Naive B cell (primary cell): ENCODE measurements around the gene CCDC172. TPM values are rescaled to one million over a fixed set of nuclear protein-coding genes. Genes with fewer than 3 reads are reported as not detected.

Experiments
- ATAC-seq, 2 donors: fragments of 150-1000 bp; cut with Tn5 transposase; 2 replicates each; pipeline ENCODE4 v1.10.0; 2021; ENCODE audit warnings: low read depth in 2 of 2, mild to moderate bottlenecking in 2 of 2, moderate library complexity in 2 of 2
- DNase-seq: peaks from one replicate; pipeline ENCODE4 v3.0.0; 2022
- H3K27ac Mint-ChIP-seq, 6 donors: one replicate each; pipeline ENCODE4 v1.8.0; 2020 to 2022; ENCODE audit warnings: mild to moderate bottlenecking in 6 of 6, mixed read lengths in 6 of 6, moderate library complexity in 5 of 6, inconsistent platforms in 2 of 6
- H3K27me3 Mint-ChIP-seq, 3 donors: one replicate each; pipeline ENCODE4 v1.8.0; 2021 to 2022; ENCODE audit warnings: mixed read lengths in 3 of 3, mild to moderate bottlenecking in 1 of 3
- H3K36me3 Mint-ChIP-seq, 2 donors: one replicate each; pipeline ENCODE4 v1.8.0; 2020 to 2022; ENCODE audit warnings: mixed read lengths in 2 of 2, inconsistent platforms in 1 of 2, mild to moderate bottlenecking in 1 of 2
- H3K4me1 Mint-ChIP-seq, 3 donors: one replicate each; pipeline ENCODE4 v1.8.0; 2020 to 2022; ENCODE audit warnings: mixed read lengths in 3 of 3, inconsistent platforms in 1 of 3, mild to moderate bottlenecking in 1 of 3, moderate library complexity in 1 of 3
- H3K4me3 Mint-ChIP-seq, 8 donors: one replicate each; pipeline ENCODE4 v1.8.0; 2020 to 2022; ENCODE audit warnings: mild to moderate bottlenecking in 8 of 8, mixed read lengths in 8 of 8, moderate library complexity in 8 of 8, inconsistent platforms in 2 of 8
- H3K9me3 Mint-ChIP-seq, 7 donors: one replicate each; pipeline ENCODE4 v1.8.0; 2020 to 2022; ENCODE audit warnings: mixed read lengths in 7 of 7, mild to moderate bottlenecking in 5 of 7, inconsistent platforms in 2 of 7, moderate library complexity in 1 of 7
- polyA plus RNA-seq, 6 donors: library from polyadenylated mRNA; unstranded; fragments of 300-500 nt; fragmentation: Illumina TruSeq; gene quantifications; one replicate each; pipeline ENCODE4 v1.2.3, GENCODE V29; 2021; ENCODE audit warnings: low read depth in 6 of 6

CCDC172 gene, protein sequence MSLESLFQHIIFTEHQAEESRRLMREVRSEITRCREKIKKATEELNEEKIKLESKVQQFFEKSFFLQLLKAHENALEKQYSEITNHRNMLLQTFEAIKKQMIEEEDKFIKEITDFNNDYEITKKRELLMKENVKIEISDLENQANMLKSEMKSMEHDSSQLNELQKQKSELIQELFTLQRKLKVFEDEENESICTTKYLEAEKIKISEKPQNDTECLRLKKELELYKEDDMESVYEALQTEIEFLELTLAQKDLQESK
- not detected for polyA plus RNA-seq

DNA sequence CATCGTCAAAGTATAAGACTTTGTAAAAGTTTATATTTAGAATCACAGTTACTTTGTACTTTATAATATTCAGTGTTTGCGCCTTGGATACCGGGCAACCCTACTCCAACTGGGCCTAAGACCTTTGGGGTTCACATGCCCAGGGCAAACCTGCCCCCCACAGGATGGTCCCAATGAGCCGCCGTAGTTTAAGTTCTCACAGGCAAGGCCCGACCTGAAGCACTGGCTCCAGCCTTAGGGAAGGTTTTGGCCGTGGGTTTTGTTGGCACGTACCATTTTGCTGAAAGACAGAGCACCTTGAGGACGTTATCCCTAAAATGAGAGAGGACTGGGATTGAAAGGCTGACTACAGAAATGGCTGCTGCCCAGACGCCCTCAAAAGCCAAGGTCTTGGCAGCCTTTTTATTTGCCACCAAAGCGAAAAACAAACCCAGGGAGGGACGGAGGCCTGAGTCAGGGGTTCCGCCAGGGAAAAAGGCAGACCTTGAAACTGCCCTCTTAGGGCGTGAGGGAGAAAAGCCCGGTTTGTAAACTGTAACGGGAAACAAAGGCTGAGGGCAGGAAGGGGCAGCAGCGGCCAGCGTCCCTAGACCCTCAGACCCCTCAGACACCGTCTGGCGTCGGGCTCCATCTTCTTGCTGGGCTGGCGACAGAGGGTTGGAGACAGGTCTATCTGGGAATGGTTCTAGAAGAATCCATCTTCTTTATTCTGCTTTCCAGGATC lies at the start of gene CCDC172:
Gene CCDC172, plus strand, starts transcription at position 222 of the 724 bp plus-strand sequence. CDS start 564 bp downstream, outside the sequence.
- peaks cover 0 to 5% (median 0%) of the 10 kb centered on the region in 3 donors for H3K27me3 Mint-ChIP-seq
- H3K4me1 Mint-ChIP-seq = no peaks in the 10 kb centered on the region
- no peak within 1 kb of the TSS for H3K27ac Mint-ChIP-seq
- DNase-seq (no peak), ATAC-seq (no peak)
- peaks cover 0 to 3% (median 0%) of the 10 kb centered on the region in 7 donors for H3K9me3 Mint-ChIP-seq
- no peak within 1 kb of the TSS for H3K4me3 Mint-ChIP-seq
- no peaks in the 10 kb centered on the region for H3K36me3 Mint-ChIP-seq

DNA sequence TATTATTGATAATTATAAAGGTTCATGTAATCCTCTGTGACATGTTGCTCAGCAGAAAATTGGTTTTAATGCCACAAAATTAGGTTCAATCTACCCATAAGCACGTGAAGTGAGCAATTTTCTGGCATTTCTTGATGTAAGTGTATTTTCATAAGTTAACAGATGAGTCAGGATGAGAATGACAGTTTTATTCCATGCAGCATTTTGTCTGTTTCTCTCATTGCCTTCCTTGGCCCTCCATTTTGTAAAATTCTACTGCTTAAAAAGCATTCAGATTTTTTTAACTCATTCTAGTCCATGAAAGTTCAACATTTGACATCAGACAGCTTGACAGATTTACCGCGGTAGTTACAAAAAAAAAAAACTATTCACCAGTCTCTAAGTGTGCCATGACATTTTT lies 47.3 kb upstream of the CCDC172 start:
- peaks cover 5 to 11% (median 7%) of the 10 kb centered on the region in 3 donors for H3K4me1 Mint-ChIP-seq
- ATAC-seq = no peak

DNA sequence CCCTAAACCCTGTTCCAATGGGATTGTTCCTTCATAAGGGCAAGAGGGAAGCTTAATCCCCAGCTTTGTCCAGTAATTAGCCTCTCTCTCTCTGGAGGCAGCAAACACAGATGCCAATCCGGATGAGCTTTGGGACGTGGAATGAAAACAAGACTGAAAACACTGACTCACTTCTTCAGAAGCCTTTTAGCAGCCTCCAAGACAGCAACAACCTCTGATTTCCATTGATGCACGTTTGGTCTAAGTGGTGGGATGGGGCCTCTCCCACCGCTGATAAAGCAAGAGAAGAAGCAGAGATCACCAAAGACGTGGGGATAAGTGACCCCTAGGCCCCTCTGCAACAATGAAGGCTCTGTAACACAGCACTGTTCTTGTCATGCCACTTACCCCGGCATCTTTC lies 45.4 kb upstream of the CCDC172 start:
- Mint-ChIP-seq H3K4me3 (no peak overlapping the region), H3K27me3 (peaks cover 31 to 36% (median 34%) of the 10 kb centered on the region in 3 donors), H3K27ac (no peak overlapping the region), H3K4me1 (peaks cover 0 to 5% (median 4%) of the 10 kb centered on the region in 3 donors), H3K36me3 (peaks cover 0 to under 1% of the 10 kb centered on the region in 2 donors), H3K9me3 (peaks cover 0 to 4% (median 0%) of the 10 kb centered on the region in 7 donors)
- DNase-seq = no peak
- no peak for ATAC-seq

More for the DNA sequence above, 47.3 kb upstream of the CCDC172 start:
- peaks cover 0 to 8% of the 10 kb centered on the region in 2 donors for H3K36me3 Mint-ChIP-seq
- H3K4me3 Mint-ChIP-seq = no peak overlapping the region
- DNase-seq = no peak
- H3K9me3 Mint-ChIP-seq = peaks cover 0 to 4% (median 0%) of the 10 kb centered on the region in 7 donors
- no peak overlapping the region for H3K27ac Mint-ChIP-seq
- peaks cover 36 to 47% (median 41%) of the 10 kb centered on the region in 3 donors for H3K27me3 Mint-ChIP-seq

GRCh38 chr10:116281775-116282174 lies 42.5 kb upstream of the CCDC172 start:
- Mint-ChIP-seq H3K27me3 (peaks cover 10 to 13% (median 10%) of the 10 kb centered on the region in 3 donors), H3K36me3 (no peaks in the 10 kb centered on the region), H3K9me3 (peaks cover 0 to 4% (median 3%) of the 10 kb centered on the region in 7 donors), H3K4me1 (no peaks in the 10 kb centered on the region), H3K27ac (no peak overlapping the region), H3K4me3 (no peak overlapping the region)
- no peak for ATAC-seq
- no peak for DNase-seq

DNA sequence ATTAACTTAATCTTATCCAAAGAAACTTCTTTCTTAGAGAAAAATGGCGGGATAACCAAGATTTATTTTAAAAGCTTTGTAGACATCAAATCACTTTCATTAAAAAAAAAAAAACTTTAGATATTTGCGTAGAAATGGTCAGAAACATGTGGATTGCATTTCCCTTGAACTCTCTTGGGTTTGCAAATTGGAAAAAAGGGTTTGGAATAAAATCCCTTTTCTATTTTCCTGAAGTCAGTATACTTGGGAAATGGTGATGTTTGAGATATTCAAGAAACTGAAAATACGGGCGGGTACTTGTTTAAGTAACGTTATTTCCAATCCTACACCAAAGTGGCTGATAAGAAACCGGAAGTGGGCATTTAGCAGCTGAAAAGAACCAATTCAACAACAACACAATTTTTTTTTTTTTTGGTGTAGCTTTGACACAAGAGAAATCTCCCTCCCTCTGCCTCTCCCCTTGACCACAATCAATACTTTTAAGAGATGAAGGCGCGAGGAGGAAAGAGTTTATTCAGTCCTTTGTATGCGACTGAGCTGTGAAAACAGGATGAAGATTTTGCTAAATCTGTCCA lies 37.5 kb upstream of the CCDC172 start:
- no peak overlapping the region for H3K27ac Mint-ChIP-seq
- ATAC-seq = no peak
- no peak for DNase-seq

DNA sequence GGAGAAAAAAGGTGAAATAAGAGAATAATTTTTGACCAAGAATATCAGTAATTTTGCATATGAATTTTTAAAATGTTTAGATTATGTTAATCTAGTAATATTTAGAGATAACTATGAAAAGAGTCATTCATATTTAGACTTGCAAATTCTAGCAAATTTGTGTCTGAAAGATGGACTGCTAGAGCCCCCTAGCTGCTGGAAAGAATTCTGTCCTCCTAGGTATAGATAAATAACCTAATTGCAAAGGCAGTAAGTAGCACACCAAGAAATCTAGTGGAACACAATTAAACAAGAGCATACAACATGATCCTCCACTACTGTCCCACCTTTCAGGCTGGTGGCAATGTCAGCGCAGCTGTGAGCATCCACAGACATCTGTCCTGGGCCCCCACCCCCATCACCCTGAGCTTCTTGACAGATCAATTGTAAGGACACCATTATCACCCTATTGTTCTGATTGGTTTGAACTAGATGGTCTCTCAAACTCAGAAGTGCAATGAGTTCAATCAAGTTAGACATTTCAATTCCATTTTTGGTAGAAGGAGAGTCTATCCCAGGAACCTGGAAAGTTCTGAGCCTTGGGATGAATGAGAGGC lies 36.2 kb upstream of the CCDC172 start:
- ATAC-seq = no peak
- Mint-ChIP-seq H3K27me3 (peaks cover 0 to 10% (median 9%) of the 10 kb centered on the region in 3 donors), H3K4me1 (no peaks in the 10 kb centered on the region), H3K4me3 (no peak overlapping the region), H3K27ac (no peak overlapping the region), H3K36me3 (no peaks in the 10 kb centered on the region), H3K9me3 (peaks cover 2 to 9% (median 4%) of the 10 kb centered on the region in 7 donors)
- DNase-seq = no peak

More for the DNA sequence above, 37.5 kb upstream of the CCDC172 start:
- no peak overlapping the region for H3K4me3 Mint-ChIP-seq
- H3K4me1 Mint-ChIP-seq = no peaks in the 10 kb centered on the region
- peaks cover 0 to 10% (median 9%) of the 10 kb centered on the region in 3 donors for H3K27me3 Mint-ChIP-seq
- no peaks in the 10 kb centered on the region for H3K36me3 Mint-ChIP-seq
- peaks cover 2 to 7% (median 4%) of the 10 kb centered on the region in 7 donors for H3K9me3 Mint-ChIP-seq

DNA sequence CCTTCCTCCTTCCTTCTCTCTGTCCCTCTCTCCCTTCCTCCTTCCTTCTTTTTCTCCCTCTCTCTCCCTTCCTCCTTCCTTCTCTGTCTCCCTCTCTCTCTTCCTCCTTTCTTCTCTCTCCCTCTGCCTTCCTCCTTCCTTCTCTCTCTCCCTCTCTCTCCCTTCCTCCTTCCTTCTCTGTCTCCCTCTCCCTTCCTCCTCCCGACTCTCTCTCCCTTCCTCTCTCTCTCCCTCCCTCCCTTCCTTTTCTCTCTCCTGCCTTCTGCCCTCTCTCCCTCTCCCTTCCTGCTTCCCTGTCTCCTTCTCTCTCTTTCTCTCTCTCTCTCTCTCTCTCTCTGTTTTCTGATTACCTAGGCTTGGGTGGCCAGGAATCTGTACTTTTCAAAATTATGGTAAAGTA lies 34.6 kb upstream of the CCDC172 start:
- Mint-ChIP-seq H3K9me3 (peaks cover 1 to 8% (median 4%) of the 10 kb centered on the region in 7 donors), H3K36me3 (no peaks in the 10 kb centered on the region), H3K27ac (no peak overlapping the region), H3K27me3 (peaks cover 3 to 13% (median 10%) of the 10 kb centered on the region in 3 donors), H3K4me1 (no peaks in the 10 kb centered on the region), H3K4me3 (no peak overlapping the region)
- no peak for DNase-seq
- no peak for ATAC-seq

- peaks cover 0 to 8% (median 3%) of the 10 kb centered on the region in 7 donors for H3K9me3 Mint-ChIP-seq
- no peak for ATAC-seq
- H3K27ac Mint-ChIP-seq = no peak overlapping the region
- H3K4me1 Mint-ChIP-seq = no peaks in the 10 kb centered on the region
- DNase-seq = no peak
- H3K4me3 Mint-ChIP-seq = no peak overlapping the region
- H3K36me3 Mint-ChIP-seq = no peaks in the 10 kb centered on the region
- H3K27me3 Mint-ChIP-seq = peaks cover 8 to 25% (median 18%) of the 10 kb centered on the region in 3 donors
Observed at GRCh38 chr10:116292493-116292892, 31.8 kb upstream of the CCDC172 start.

GRCh38 chr10:116296291-116296721 lies 27.9 kb upstream of the CCDC172 start:
- no peak overlapping the region for H3K4me3 Mint-ChIP-seq
- no peaks in the 10 kb centered on the region for H3K4me1 Mint-ChIP-seq
- H3K36me3 Mint-ChIP-seq = no peaks in the 10 kb centered on the region
- H3K27me3 Mint-ChIP-seq = peaks cover 8 to 16% (median 8%) of the 10 kb centered on the region in 3 donors
- H3K27ac Mint-ChIP-seq = no peak overlapping the region
- H3K9me3 Mint-ChIP-seq = peaks cover 0 to 7% (median 0%) of the 10 kb centered on the region in 7 donors
- DNase-seq (no peak), ATAC-seq (no peak)

DNA sequence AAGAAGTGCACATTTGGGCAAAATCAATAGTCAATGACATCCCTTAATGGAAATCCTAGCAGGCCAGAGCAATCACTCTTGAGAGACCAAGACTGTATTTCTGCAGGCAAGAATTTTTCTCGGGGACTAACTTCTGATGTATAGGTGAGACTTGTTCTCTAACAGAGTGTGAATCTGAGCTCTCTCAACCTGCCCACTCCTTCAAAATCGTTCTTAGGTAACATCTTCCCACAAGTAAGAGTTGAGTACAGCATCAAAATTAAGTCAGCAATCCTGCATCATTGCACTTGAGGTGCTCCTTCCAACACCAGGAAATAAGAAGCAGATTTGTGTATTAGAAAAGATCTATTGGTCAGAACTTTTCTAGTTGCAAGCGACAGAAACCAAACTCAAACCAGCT lies 25.7 kb upstream of the CCDC172 start:
- H3K36me3 Mint-ChIP-seq = no peaks in the 10 kb centered on the region
- H3K4me1 Mint-ChIP-seq = no peaks in the 10 kb centered on the region
- H3K9me3 Mint-ChIP-seq = peaks cover 0 to 11% (median 4%) of the 10 kb centered on the region in 7 donors
- H3K27me3 Mint-ChIP-seq = peaks cover 5 to 12% (median 8%) of the 10 kb centered on the region in 3 donors
- DNase-seq (no peak), ATAC-seq (no peak)
- no peak overlapping the region for H3K4me3 Mint-ChIP-seq
- H3K27ac Mint-ChIP-seq = no peak overlapping the region

DNA sequence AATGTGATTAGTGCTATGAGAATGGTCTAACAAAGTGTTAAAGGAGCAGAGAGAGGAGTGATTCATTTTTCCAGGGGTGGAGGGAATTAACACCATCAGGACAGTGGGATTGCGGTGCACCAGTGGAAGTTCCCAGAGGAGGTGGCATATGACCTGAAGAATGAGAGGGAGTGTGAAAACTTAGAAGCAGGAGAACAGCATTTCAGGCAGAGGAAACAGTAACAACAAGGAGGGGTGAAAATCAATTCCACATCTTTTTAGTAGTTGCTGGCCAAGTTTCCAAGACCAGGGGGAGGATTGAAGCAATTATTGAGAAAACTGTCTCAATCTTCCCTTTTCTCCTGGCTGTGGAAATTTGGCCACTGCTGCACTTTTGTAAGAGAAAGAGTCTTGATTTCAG lies 23.7 kb upstream of the CCDC172 start:
- H3K4me3 Mint-ChIP-seq = no peak overlapping the region
- H3K9me3 Mint-ChIP-seq = peaks cover 2 to 11% (median 4%) of the 10 kb centered on the region in 7 donors
- H3K27ac Mint-ChIP-seq = no peak overlapping the region
- H3K4me1 Mint-ChIP-seq = no peaks in the 10 kb centered on the region
- DNase-seq (no peak), ATAC-seq (no peak)
- H3K36me3 Mint-ChIP-seq = no peaks in the 10 kb centered on the region
- H3K27me3 Mint-ChIP-seq = peaks cover 5 to 11% (median 8%) of the 10 kb centered on the region in 3 donors

DNA sequence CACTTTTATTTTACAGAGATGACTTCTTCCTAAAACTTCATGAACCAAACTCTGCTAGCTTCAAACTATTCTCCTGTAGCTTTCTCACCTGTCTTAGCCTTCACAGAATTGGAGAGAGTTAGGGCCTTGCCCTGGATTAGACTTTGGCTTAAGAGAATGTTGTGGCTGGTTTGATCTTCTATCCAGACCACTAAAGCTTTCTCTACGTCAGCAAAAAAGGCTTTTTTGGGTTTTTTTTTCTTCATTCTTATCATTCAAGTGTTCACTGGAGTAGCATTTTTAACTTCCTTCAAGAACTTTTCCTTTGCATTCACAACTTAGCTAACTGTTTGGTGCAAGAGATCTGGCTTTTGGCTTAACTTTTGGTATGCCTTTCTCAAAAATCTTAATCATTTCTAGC lies 19.3 kb upstream of the CCDC172 start:
- H3K27me3 Mint-ChIP-seq = no peaks in the 10 kb centered on the region
- DNase-seq (no peak), ATAC-seq (no peak)
- H3K36me3 Mint-ChIP-seq = no peaks in the 10 kb centered on the region
- H3K4me3 Mint-ChIP-seq = no peak overlapping the region
- H3K4me1 Mint-ChIP-seq = no peaks in the 10 kb centered on the region
- no peak overlapping the region for H3K27ac Mint-ChIP-seq
- peaks cover 2 to 8% (median 4%) of the 10 kb centered on the region in 7 donors for H3K9me3 Mint-ChIP-seq

GRCh38 chr10:116306847-116307246 lies 17.4 kb upstream of the CCDC172 start:
- Mint-ChIP-seq H3K9me3 (peaks cover 2 to 14% (median 4%) of the 10 kb centered on the region in 7 donors), H3K27ac (no peak overlapping the region), H3K4me3 (no peak overlapping the region), H3K27me3 (no peaks in the 10 kb centered on the region), H3K36me3 (no peaks in the 10 kb centered on the region), H3K4me1 (no peaks in the 10 kb centered on the region)
- no peak for ATAC-seq
- no peak for DNase-seq
